NCI-H748 treated with DMSO at 0.1 percent for 48 hours (cell line): Measurements from ENCODE around the gene F12.

ENCODE experiments used
- DNase-seq: peaks from one replicate; lab custom pipeline; 2025; lab: John Stamatoyannopoulos, UW

The F12 gene

GRCh38 chr5:177412603-177413233 is 3.4 kb upstream of the F12 start:
- DNase-seq, result no peak

GRCh38 chr5:177410575-177410974 is 1.2 kb upstream of the F12 start:
- DNase-seq, result no peak

GRCh38 chr5:177405805-177406204 is 3.6 kb downstream of the F12 start:
- no peak for DNase-seq

- DNase-seq, result no peak
Observed at GRCh38 chr5:177405312-177405711, 4.1 kb downstream of the F12 start.

GRCh38 chr5:177404641-177405179 is 4.7 kb downstream of the F12 start:
- DNase-seq, result no peak

GRCh38 chr5:177403792-177404640 is 5.3 kb downstream of the F12 start:
- peak; percentile 46 for DNase-seq

GRCh38 chr5:177403102-177403791 is 6.1 kb downstream of the F12 start:
- peak; percentile 40 for DNase-seq

- DNase-seq, result peak; percentile 88
Observed at GRCh38 chr5:177402271-177403043, 6.9 kb downstream of the F12 start.

GRCh38 chr5:177399997-177400868 is 9.1 kb downstream of the F12 start, which contains the start of gene PFN3:
Gene PFN3 (minus strand): TSS chr5:177400661. CDS start chr5:177400576, 85 bp downstream.
- DNase-seq, result no peak

GRCh38 chr5:177397875-177398390 is 11.4 kb downstream of the F12 start:
- no peak for DNase-seq

GRCh38 chr5:177396807-177397206 is 12.6 kb downstream of the F12 start:
- DNase-seq, result no peak

- DNase-seq, result no peak
Observed at GRCh38 chr5:177396078-177396477, 13.3 kb downstream of the F12 start.

GRCh38 chr5:177393990-177394389 is 15.4 kb downstream of the F12 start:
- no peak for DNase-seq

- DNase-seq, result no peak
Observed at GRCh38 chr5:177393206-177393765, 16.1 kb downstream of the F12 start.

- no peak for DNase-seq
Observed at GRCh38 chr5:177392765-177393164, 16.6 kb downstream of the F12 start.

GRCh38 chr5:177390363-177391300 is 18.7 kb downstream of the F12 start:
- peak; percentile 66 for DNase-seq

- DNase-seq, result no peak
Observed at GRCh38 chr5:177389241-177390169, 19.9 kb downstream of the F12 start.

- DNase-seq, result no peak
Observed at GRCh38 chr5:177388521-177389052, 20.8 kb downstream of the F12 start.
